ENCODE data around the gene RAB44. TPM values are rescaled to one million over a fixed set of nuclear protein-coding genes. Genes with fewer than 3 reads are reported as not detected.

RAB44 gene
- total and polyA plus RNA-seq, 2 of the 4 experiments (the other 2 are of a cell fraction): 0.03 TPM; not detected in 1

- Histone ChIP-seq H2BK5ac (ENCODE audit: low read depth, low read length, poor library complexity, severe bottlenecking) (no peak overlapping the region), H2BK20ac (ENCODE audit: low read depth, low read length) (peak overlapping the region; percentile 45), H3K79me1 (ENCODE audit: low read depth in 1 of 2, low read length in 2 of 2) (peaks cover 9 to 46% of the 10 kb centered on the region in 2 experiments), H3K23ac (ENCODE audit: low read depth, low read length) (peak overlapping the region; percentile 33; the same call in 1 of the 2 replicates), H4K91ac (ENCODE audit: insufficient read depth, low read depth, low read length) (peak overlapping the region; percentile 39), H3K27ac (ENCODE audit: insufficient read depth, low read length) (no peak overlapping the region), H3K18ac (ENCODE audit: low read depth, low read length) (peak overlapping the region; percentile 16; the same call in 1 of the 2 replicates), H3K4me1 (ENCODE audit: control insufficient read depth, insufficient read depth, low read length) (peaks cover 19% of the 10 kb centered on the region), H3K9me3 (ENCODE audit: control insufficient read depth, insufficient read depth, low read length) (no peaks in the 10 kb centered on the region), H3K4me2 (ENCODE audit: low read depth, low read length) (no peak overlapping the region), H2AK5ac (ENCODE audit: low read depth, low read length) (peak overlapping the region; percentile 88; the same call in 1 of the 2 replicates), H4K5ac (ENCODE audit: low read depth, low read length) (no peak overlapping the region), H3K9ac (ENCODE audit: low read depth, low read length) (no peak overlapping the region), H2AK9ac (replicated peaks; ENCODE audit: low read depth, low read length, poor library complexity) (no peak overlapping the region), H3K4me3 (ENCODE audit: insufficient read depth, low read depth, low read length) (no peak overlapping the region), H3K14ac (replicated peaks; ENCODE audit: low read depth, low read length) (peak overlapping the region; percentile 16), H2AFZ (replicated peaks; ENCODE audit: low read length, poor library complexity) (no peak overlapping the region), H3K9me1 (ENCODE audit: insufficient read depth, low read length) (peaks cover 12% of the 10 kb centered on the region), H4K8ac (ENCODE audit: low read depth in 2 of 2, low read length in 2 of 2) (no peak overlapping the region), H4K20me1 (ENCODE audit: insufficient read depth, low read length) (peaks cover 15% of the 10 kb centered on the region), H2BK120ac (ENCODE audit: low read depth, low read length) (peak overlapping the region; percentile 50), H3K56ac (ENCODE audit: extremely low read depth, insufficient read depth, low read length) (no peak overlapping the region), H3K36me3 (ENCODE audit: control insufficient read depth, insufficient read depth, low read length) (peaks cover 4% of the 10 kb centered on the region; the same call in 1 of the 2 replicates), H2BK15ac (ENCODE audit: low read depth, low read length) (peak overlapping the region; percentile 56; the same call in 1 of the 3 replicates), H3K27me3 (ENCODE audit: control insufficient read depth, insufficient read depth, low read length) (no peaks in the 10 kb centered on the region), H3K4ac (ENCODE audit: low read depth, low read length) (peak overlapping the region; percentile 66)
- ATAC-seq (ENCODE audit: low read depth) (no peak), DNase-seq (no peak)
- TF ChIP-seq NFE2L2 (IDR thresholded peaks at IDR 0.05; ENCODE audit: low read depth, low read length): no peak
- CTCF ChIA-PET: interaction anchor here (1.5 kb wide), 1 partner anchor 8 kb away, joined by 3 read pairs; no protein-coding TSS in a partner anchor
- in situ Hi-C loops (cut with MboI; ENCODE audit: low sequenced_read_pairs): no loop called here
- intact Hi-C loops (cut with micrococcal nuclease): no loop called here
- WGBS, 2 experiments (ENCODE audit: extremely low coverage in 2 of 2, insufficient read length in 1 of 2): 90% methylated on average over 3 of the region's 7 CpGs; no CpG with 5 or more reads in 1 of the 2 experiments
- BruUV-seq (replicated peaks): no TSS peak
- dilution Hi-C loops (cut with HindIII; ENCODE audit: low sequenced_read_pairs, unreplicated experiment): no loop called here
- POLR2A ChIA-PET (ENCODE audit: unreplicated experiment): no interaction called here
Measured at GRCh38 chr6:36674942-36675341, 22.7 kb upstream of the RAB44 start.

Measured in IMR-90 (cell line).